ENCODE measurements around the gene ZNF500.

DNA sequence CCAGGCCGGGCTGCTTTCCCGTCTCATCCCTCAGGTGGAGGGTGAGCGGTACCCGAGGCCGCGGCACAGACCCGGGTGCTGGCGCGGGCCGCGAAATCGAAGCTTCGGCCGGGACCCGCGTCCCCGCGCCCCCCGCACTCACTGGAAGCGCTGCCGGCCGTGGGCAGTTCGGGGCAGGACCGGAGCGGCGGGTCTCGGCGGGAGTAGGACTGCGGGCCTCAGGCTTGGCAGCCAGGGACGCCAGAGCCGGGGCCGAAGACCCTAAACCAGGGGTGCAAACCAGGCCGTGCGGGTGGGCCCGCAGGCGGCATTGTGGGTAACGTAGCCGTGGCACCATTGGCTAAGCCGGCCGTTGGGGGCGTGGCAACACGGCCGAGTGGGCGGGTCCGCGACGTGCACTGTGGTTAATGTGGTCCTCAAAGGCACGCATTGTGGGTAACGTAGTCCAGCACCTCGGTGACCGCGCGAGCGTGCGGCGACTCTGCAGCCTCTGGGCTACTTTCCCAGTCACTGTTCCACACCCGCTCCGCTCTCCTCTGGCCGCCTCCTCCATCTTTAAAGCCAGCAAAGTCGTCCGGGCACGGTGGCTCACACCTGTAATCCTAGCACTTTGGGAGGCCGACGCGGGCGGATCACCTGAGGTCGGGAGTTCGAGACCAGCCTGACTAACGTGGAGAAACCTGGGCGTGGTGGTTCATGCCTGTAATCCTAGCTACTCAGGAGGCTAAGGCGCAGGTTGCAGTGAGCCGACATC, at the start of gene ZNF500:
- TF ChIP-seq, protein P1, sequence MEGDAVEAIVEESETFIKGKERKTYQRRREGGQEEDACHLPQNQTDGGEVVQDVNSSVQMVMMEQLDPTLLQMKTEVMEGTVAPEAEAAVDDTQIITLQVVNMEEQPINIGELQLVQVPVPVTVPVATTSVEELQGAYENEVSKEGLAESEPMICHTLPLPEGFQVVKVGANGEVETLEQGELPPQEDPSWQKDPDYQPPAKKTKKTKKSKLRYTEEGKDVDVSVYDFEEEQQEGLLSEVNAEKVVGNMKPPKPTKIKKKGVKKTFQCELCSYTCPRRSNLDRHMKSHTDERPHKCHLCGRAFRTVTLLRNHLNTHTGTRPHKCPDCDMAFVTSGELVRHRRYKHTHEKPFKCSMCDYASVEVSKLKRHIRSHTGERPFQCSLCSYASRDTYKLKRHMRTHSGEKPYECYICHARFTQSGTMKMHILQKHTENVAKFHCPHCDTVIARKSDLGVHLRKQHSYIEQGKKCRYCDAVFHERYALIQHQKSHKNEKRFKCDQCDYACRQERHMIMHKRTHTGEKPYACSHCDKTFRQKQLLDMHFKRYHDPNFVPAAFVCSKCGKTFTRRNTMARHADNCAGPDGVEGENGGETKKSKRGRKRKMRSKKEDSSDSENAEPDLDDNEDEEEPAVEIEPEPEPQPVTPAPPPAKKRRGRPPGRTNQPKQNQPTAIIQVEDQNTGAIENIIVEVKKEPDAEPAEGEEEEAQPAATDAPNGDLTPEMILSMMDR (IDR thresholded peaks at IDR 0.05; ENCODE audit: low read length): no peak
- no peak for TF ChIP-seq EZH2 (IDR thresholded peaks at IDR 0.05; ENCODE audit: borderline replicate concordance, low read length)
